Measurements from ENCODE around the gene ITGB7. TPM values are rescaled to one million over a fixed set of nuclear protein-coding genes. Genes with fewer than 3 reads are reported as not detected.
"Not testable (repeated sequence)": the region's sequence is repeated elsewhere in the genome, so short reads cannot be mapped to it uniquely, and the experiment has no call there.

Gene ITGB7
- total RNA-seq, 1 donor from 2014 or later, result 0.37 TPM

GRCh38 chr12:53182903-53183302 lies 24.1 kb downstream of the ITGB7 start:
- no peaks in the 10 kb centered on the region for H3K27me3 Mint-ChIP-seq (ENCODE audit: low read depth)
- H3K36me3 Mint-ChIP-seq (ENCODE audit: low read depth), result peaks cover 29% of the 10 kb centered on the region
- H3K27ac Mint-ChIP-seq (ENCODE audit: unreplicated experiment), result no peak overlapping the region
- H3K9me3 Mint-ChIP-seq (ENCODE audit: low read depth), result no peaks in the 10 kb centered on the region
- TF ChIP-seq CTCF (IDR thresholded peaks at IDR 0.05), result no peak
- H3K4me3 Mint-ChIP-seq (ENCODE audit: unreplicated experiment), result peak overlapping the region; percentile 90
- DNase-seq (ENCODE audit: low spot score), result no peak
- H3K4me1 Mint-ChIP-seq (ENCODE audit: low read depth), result peaks cover 43% of the 10 kb centered on the region

- Mint-ChIP-seq H3K27ac (ENCODE audit: unreplicated experiment) (no peak overlapping the region), H3K4me3 (ENCODE audit: unreplicated experiment) (peak overlapping the region; percentile 90)
Measured at GRCh38 chr12:53181935-53182334, 25.1 kb downstream of the ITGB7 start.

GRCh38 chr12:53180931-53181645 lies 26.0 kb downstream of the ITGB7 start:
- H3K27ac Mint-ChIP-seq (ENCODE audit: unreplicated experiment), result peak overlapping the region; percentile 86
- no peaks in the 10 kb centered on the region for H3K9me3 Mint-ChIP-seq (ENCODE audit: low read depth)
- peak overlapping the region; percentile 90 for H3K4me3 Mint-ChIP-seq (ENCODE audit: unreplicated experiment)
- TF ChIP-seq CTCF (IDR thresholded peaks at IDR 0.05), result peak; percentile 46
- H3K4me1 Mint-ChIP-seq (ENCODE audit: low read depth), result peaks cover 43% of the 10 kb centered on the region
- H3K27me3 Mint-ChIP-seq (ENCODE audit: low read depth), result no peaks in the 10 kb centered on the region
- H3K36me3 Mint-ChIP-seq (ENCODE audit: low read depth), result peaks cover 14% of the 10 kb centered on the region
- no peak for DNase-seq (ENCODE audit: low spot score)

More at GRCh38 chr12:53181935-53182334, 25.1 kb downstream of the ITGB7 start:
- DNase-seq (ENCODE audit: low spot score), result no peak
- TF ChIP-seq CTCF (IDR thresholded peaks at IDR 0.05), result no peak
- peaks cover 43% of the 10 kb centered on the region for H3K4me1 Mint-ChIP-seq (ENCODE audit: low read depth)
- no peaks in the 10 kb centered on the region for H3K27me3 Mint-ChIP-seq (ENCODE audit: low read depth)
- H3K36me3 Mint-ChIP-seq (ENCODE audit: low read depth), result peaks cover 21% of the 10 kb centered on the region
- no peaks in the 10 kb centered on the region for H3K9me3 Mint-ChIP-seq (ENCODE audit: low read depth)

GRCh38 chr12:53180220-53180930 lies 26.7 kb downstream of the ITGB7 start, which contains the start of the genes CSAD and ZNF740:
CSAD (minus strand) TSS chr12:53180925; CDS start chr12:53173470, 7,455 bp downstream.
ZNF740 (plus strand) TSS chr12:53180722; CDS start chr12:53181984, 1,262 bp downstream.
- H3K4me3 Mint-ChIP-seq (ENCODE audit: unreplicated experiment), result peak within 1 kb of the TSS; percentile 90
- H3K36me3 Mint-ChIP-seq (ENCODE audit: low read depth), result peaks cover 8% of the 10 kb centered on the region
- no peaks in the 10 kb centered on the region for H3K27me3 Mint-ChIP-seq (ENCODE audit: low read depth)
- peak within 1 kb of the TSS; percentile 94 for H3K27ac Mint-ChIP-seq (ENCODE audit: unreplicated experiment)
- H3K4me1 Mint-ChIP-seq (ENCODE audit: low read depth), result peaks cover 46% of the 10 kb centered on the region
- H3K9me3 Mint-ChIP-seq (ENCODE audit: low read depth), result no peaks in the 10 kb centered on the region
- TF ChIP-seq CTCF (IDR thresholded peaks at IDR 0.05), result no peak
- DNase-seq (ENCODE audit: low spot score), result peak; percentile 99

- Mint-ChIP-seq H3K36me3 (ENCODE audit: low read depth) (peaks cover 4% of the 10 kb centered on the region), H3K9me3 (ENCODE audit: low read depth) (no peaks in the 10 kb centered on the region), H3K27me3 (ENCODE audit: low read depth) (no peaks in the 10 kb centered on the region), H3K4me1 (ENCODE audit: low read depth) (peaks cover 52% of the 10 kb centered on the region), H3K27ac (ENCODE audit: unreplicated experiment) (peak overlapping the region; percentile 94), H3K4me3 (ENCODE audit: unreplicated experiment) (peak overlapping the region; percentile 90)
- TF ChIP-seq CTCF (IDR thresholded peaks at IDR 0.05), result no peak
- DNase-seq (ENCODE audit: low spot score), result no peak
Measured at GRCh38 chr12:53179687-53180219, 27.3 kb downstream of the ITGB7 start.

GRCh38 chr12:53178803-53179202 lies 28.2 kb downstream of the ITGB7 start:
- H3K9me3 Mint-ChIP-seq (ENCODE audit: low read depth); H3K27ac Mint-ChIP-seq (ENCODE audit: unreplicated experiment); H3K27me3 Mint-ChIP-seq (ENCODE audit: low read depth); DNase-seq (ENCODE audit: low spot score); H3K4me3 Mint-ChIP-seq (ENCODE audit: unreplicated experiment); H3K36me3 Mint-ChIP-seq (ENCODE audit: low read depth): not testable (repeated sequence)
- peaks cover 51% of the 10 kb centered on the region for H3K4me1 Mint-ChIP-seq (ENCODE audit: low read depth)

GRCh38 chr12:53177447-53177846 lies 29.6 kb downstream of the ITGB7 start:
- peak; percentile 21 for DNase-seq (ENCODE audit: low spot score)
- H3K4me3 Mint-ChIP-seq (ENCODE audit: unreplicated experiment); H3K27me3 Mint-ChIP-seq (ENCODE audit: low read depth); H3K27ac Mint-ChIP-seq (ENCODE audit: unreplicated experiment); H3K9me3 Mint-ChIP-seq (ENCODE audit: low read depth); H3K36me3 Mint-ChIP-seq (ENCODE audit: low read depth): not testable (repeated sequence)
- H3K4me1 Mint-ChIP-seq (ENCODE audit: low read depth), result peaks cover 37% of the 10 kb centered on the region

All from chondrocyte (in vitro differentiated cells).